Forelimb muscle (tissue), 1 donor: ENCODE results near the gene SAP30BP. TPM values are rescaled to one million over a fixed set of nuclear protein-coding genes. Genes with fewer than 3 reads are reported as not detected.

ENCODE experiments used
- DNase-seq: peaks from one replicate; pipeline ENCODE4 v3.0.0-alpha.2; 2013; ENCODE audit warnings: low read depth
- polyA plus RNA-seq: library from polyadenylated mRNA; unstranded; fragments of 120-200 nt; gene quantifications from one replicate; pipeline ENCODE4 v1.2.1, GENCODE V29; 2013; ENCODE audit not compliant: insufficient read length

Gene SAP30BP
- polyA plus RNA-seq, 1 donor: 72.4 TPM

- DNase-seq: no peak
Observed at GRCh38 chr17:75647061-75647460, 20.1 kb upstream of the SAP30BP start.

GRCh38 chr17:75647921-75648320, 19.2 kb upstream of the SAP30BP start:
- no peak for DNase-seq

GRCh38 chr17:75649687-75650086, 17.5 kb upstream of the SAP30BP start:
- no peak for DNase-seq

- DNase-seq: no peak
Observed at GRCh38 chr17:75650874-75651273, 16.3 kb upstream of the SAP30BP start.

DNA sequence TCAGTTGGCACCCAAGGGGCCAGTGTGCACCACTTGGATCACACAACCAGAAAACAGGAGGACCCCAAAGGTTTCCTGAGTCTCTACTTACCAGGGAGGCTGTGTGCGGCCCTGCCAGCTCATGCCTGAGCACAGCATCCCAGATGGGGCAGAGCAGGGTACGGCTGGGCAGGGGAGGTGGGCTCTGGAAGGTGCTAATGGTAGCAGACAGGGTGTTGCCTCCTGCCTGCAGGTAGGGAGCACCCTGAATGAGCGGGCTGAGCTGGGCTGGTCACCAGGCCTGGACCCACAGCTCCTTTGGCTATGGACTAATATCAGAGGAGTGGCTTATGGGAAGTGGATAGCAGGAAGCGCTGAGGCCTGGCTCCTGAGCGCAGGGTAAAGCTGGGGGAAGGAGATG, 14.8 kb upstream of the SAP30BP start:
- no peak for DNase-seq

DNA sequence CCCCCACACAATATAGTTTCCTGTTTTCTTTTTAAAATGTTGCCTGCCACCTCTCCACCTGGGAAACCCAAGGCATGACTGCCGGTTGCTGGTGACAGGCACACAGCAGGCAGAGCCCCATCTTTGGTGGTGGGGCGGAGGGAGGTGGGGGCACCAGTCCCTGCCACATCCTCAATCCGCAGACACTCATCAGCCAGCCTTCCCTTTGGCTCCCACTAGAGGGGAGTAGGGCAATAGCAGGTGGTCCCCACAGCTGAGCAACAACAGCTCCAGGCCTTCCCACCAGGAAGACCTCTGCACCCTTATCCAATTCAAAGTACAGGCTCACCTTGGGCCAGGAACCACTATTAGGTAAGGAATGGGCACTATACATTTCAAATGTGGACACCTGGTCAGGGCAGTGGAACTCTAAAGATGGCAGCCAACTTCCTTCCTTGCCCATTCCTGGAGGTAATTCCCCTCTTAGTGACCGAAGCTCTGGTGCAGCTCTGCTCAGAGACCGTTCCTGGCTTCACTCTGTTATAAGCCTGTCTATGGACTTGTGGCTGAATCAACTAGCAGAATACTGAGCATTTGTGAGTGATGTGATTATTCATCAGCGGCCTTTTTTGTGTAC, 14.1 kb upstream of the SAP30BP start:
- DNase-seq: no peak

- no peak for DNase-seq
Observed at GRCh38 chr17:75654176-75654575, 13.0 kb upstream of the SAP30BP start.

DNA sequence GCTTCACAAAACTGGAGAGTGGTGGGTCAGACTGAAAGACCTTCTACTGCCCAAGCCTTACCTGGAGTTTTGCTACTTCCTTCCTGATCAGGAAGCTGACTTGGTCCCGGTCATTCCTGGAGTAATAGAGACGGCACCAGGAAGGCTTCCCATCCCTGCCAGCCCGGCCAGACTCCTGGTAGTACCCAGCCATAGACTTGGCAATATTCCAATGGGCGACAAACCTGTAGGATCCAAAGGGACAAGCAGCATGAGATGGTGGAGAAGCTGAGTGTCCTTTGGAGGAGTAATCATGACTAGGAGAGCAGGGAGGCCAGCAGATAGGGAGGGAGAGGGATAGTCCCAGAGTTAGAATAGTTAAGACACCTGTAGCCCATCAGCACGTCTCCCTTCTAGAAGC, 8.9 kb upstream of the SAP30BP start:
- no peak for DNase-seq

DNA sequence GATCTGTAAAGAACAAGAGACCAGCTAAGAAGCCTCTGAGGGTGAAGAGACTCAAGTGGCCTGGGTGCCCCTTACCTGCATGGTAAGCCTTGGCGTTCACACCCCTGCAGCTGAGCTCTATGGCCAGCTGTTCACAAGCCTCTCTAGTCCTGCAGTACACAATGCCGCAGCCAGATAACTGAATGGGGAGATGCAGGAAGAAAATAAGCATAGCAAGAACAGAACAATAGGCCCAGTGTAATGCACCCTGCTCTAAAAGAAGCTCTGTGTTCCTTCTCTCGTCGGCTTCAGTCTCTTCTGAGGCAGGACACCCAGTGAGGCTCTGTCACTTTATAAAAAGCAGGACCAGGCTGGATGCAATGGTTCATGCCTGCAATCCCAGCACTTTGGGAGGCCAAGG, 5.6 kb upstream of the SAP30BP start:
- DNase-seq: no peak

- DNase-seq: no peak
Observed at GRCh38 chr17:75662511-75662910, 4.6 kb upstream of the SAP30BP start.

GRCh38 chr17:75664099-75664549, 3.0 kb upstream of the SAP30BP start:
- DNase-seq: no peak

DNA sequence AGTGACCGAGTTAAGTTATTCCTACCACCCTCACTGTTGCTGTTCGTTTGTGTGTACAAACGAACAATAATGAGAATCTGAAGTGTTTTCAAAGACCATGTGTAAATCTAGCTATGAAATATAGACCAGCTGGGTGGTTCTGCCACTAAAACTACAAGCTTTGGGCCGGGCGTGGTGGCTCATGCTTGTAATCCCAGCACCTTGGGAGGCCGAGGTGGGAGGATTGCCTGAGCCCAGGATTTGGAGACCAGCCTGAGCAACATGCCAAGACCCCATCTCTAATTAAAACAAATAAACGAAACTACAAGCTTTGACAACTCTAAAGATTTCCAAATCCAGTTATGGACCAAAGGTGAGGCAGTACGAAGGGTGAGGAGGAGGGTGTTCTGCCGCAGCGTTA, 1.2 kb upstream of the SAP30BP start:
- no peak for DNase-seq

DNA sequence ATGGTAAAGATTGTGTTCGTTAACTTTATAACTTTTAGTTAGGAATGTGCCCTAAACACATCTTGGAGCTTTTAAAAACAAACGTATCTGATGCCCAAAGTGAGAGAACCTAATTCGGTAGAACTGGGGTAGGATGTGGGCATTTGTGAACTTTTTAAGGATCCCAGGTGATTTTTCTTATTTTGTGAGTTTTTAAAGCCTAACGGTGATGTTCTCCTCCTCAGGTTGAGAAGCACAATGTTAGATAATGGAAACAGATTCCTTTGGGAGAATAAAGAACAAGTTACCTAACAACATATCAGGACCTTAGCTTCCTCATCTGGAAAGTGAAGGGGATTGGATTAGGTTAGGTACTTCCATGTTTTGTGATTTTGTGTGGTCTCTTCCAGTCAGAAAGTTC, 687 bp downstream of the SAP30BP start:
- DNase-seq: no peak

- DNase-seq: no peak
Observed at GRCh38 chr17:75668489-75668888, 1.4 kb downstream of the SAP30BP start.

GRCh38 chr17:75670868-75671267, 3.7 kb downstream of the SAP30BP start:
- no peak for DNase-seq

- DNase-seq: no peak
Observed at GRCh38 chr17:75672011-75672410, 4.9 kb downstream of the SAP30BP start.

DNA sequence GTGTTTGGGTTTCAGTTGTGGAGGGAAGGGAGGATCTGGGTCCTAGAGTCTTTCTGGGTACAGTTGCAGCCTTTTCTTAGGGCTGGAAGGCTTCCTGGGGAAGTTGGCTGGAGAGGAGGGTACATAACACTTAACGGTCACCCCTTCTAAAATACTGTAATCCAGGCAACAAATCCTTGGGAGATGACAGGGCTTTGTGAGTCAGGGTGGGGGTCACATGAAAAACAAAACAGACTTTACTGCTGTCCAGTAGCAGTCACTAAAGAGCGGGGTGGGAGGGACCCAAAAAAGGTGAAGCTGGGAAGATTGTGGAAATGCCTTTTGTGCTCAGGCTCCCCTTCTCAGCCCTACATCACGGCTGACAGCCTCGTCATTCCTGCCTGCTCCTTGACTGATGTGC, 6.3 kb downstream of the SAP30BP start:
- DNase-seq: no peak

GRCh38 chr17:75676461-75676860, 9.3 kb downstream of the SAP30BP start:
- no peak for DNase-seq

DNA sequence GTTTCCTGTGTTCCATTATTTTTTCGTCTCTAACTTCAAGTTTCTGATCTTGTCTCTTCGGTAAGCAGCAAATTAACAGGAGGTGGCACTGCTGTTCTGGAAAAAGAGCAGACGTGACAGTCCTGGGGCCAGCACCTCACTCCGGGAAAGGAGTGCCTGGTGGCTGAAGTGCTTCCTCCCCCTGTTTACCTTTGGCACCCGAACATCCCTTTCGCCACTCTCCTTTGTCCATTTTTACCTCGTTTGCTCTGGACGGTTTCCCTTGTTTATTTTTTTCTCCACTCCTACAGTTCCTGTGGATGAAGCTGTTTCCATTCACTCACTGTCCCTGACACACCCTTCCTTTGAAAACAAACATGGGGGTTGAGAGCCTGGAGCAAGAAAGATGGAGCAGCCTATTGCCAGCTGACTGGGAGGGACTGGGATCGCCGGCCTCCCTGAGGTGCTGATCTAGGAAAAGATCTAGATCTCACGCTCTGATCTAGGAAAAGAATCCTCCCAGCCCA, 12.6 kb downstream of the SAP30BP start:
- DNase-seq: no peak

- no peak for DNase-seq
Observed at GRCh38 chr17:75680431-75680830, 13.3 kb downstream of the SAP30BP start.

DNA sequence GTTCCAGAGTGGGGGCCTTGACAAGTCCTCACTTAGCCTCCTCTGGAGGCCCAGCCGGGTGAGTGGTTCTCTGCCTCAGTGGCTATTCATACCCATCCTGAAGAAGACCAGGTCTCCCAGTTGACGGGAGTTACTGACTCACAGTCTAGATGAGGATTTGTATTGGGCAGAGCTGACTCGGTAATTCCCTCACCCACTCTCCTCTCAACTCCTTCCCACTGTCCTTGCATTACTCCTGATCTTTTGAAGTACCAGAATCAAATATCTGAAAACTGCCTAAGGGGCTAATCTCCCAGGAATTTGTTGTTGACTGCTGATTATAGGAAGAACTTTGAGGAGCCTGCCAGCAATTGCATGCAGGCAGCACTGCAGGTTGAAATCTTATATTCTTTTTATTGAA, 14.2 kb downstream of the SAP30BP start:
- DNase-seq: no peak

DNA sequence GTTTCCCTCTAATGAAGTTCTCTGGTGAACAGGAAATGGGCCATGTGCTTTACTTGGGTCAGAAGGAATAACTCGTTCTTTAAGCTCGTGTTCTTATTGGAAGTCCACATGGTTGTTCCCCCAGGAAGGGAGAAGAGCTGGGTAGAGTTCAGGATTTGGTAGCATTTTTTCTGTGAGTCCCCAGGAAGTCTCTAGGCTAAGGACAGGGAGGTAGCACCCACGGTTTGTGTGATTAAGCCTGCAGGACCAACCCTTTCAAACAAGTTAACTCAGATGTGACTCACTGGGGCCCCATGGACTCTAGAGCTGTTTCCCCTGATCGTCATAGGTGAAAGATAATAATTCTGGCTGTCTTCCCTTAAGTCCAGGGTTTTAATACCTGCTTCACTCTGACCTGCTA, 16.4 kb downstream of the SAP30BP start:
- no peak for DNase-seq

- DNase-seq: no peak
Observed at GRCh38 chr17:75684249-75684648, 17.1 kb downstream of the SAP30BP start.

GRCh38 chr17:75684924-75685323, 17.8 kb downstream of the SAP30BP start:
- no peak for DNase-seq
